Ovary (tissue), 10 donors: Measurements from ENCODE around the gene PDE4C. TPM values are rescaled to one million over a fixed set of nuclear protein-coding genes. Genes with fewer than 3 reads are reported as not detected.

Experiments
- DNase-seq, 5 donors: peaks; one replicate each; pipeline ENCODE4 v3.0.0-alpha.2; 2019 to 2020
- H3K27ac ChIP-seq, 2 donors: fragments of 200-600 bp; one replicate each; pipeline versions ENCODE4 v1.5.1 to v1.8.0; 2019 to 2022
- H3K27me3 ChIP-seq: fragments of 200-600 bp; one replicate; pipeline ENCODE4 v1.8.0; 2022
- H3K36me3 ChIP-seq: fragments of 200-600 bp; sonication (generic); one replicate; pipeline ENCODE4 v1.5.1; 2019
- H3K4me1 ChIP-seq: one replicate; pipeline ENCODE4 v1.8.1; 2013; ENCODE audit warnings: mild to moderate bottlenecking, moderate library complexity; ENCODE audit not compliant: insufficient read depth
- H3K4me3 ChIP-seq: fragments of 200-600 bp; sonication (generic); one replicate; pipeline ENCODE4 v1.5.1; 2017
- H3K9me3 ChIP-seq, 2 donors: fragments of 200-600 bp in 1 of 2; sonication (generic) in 1 of 2; one replicate each; pipeline versions ENCODE4 v1.5.1 to v1.8.1; 2013 to 2019; ENCODE audit warnings: mild to moderate bottlenecking in 1 of 2, moderate library complexity in 1 of 2
- CTCF ChIP-seq, 3 donors: fragments of 450-650 bp in 2 of 3; fragments of 200-600 bp in 1 of 3; IDR thresholded peaks; one replicate each; pipeline versions ENCODE4 v1.5.1 to v1.8.0; 2016 to 2022; ENCODE audit warnings: antibody characterized with exemption in 3 of 3, mild to moderate bottlenecking in 1 of 3
- EP300 ChIP-seq: sonication (generic); formaldehyde crosslinking; IDR thresholded peaks from one replicate; pipeline ENCODE4 v1.6.1; 2017; ENCODE audit warnings: antibody characterized with exemption
- POLR2A ChIP-seq: fragments of 450-650 bp; IDR thresholded peaks from one replicate; pipeline ENCODE4 v1.6.1; 2017; ENCODE audit warnings: antibody characterized with exemption, mild to moderate bottlenecking, moderate library complexity
- WGBS, 3 donors: extraction: QIAGEN DNeasy Blood & Tissue Kit in 1 of 3; methylation state at CpG; one replicate each; pipeline versions ENCODE4 v1.1.5 to v1.1.7; 2013 to 2017; 5-methylcytosine and 5-hydroxymethylcytosine counted together
- intact Hi-C, 4 donors: fragments of 100-400 bp; cut with DNase I; formaldehyde crosslinking; loops; one replicate each; pipeline versions ENCODE4 v1.11.0 to v1.15.1; 2022 to 2023
- long read RNA-seq, 3 donors: library from polyadenylated mRNA in 2 of 3; unstranded in 2 of 3; transcript quantifications; one replicate each; pipeline ENCODE4 v2.0.0 and lab custom pipeline, GENCODE V29; 2021 to 2026
- polyA plus RNA-seq, 2 donors: library from polyadenylated mRNA; stranded (reverse); fragments of 200-250 nt in 1 of 2; fragments of 350-450 nt in 1 of 2; fragmentation: Illumina TruSeq in 1 of 2; extraction: RNeasy Lipid Tissue Mini Kit (QIAGEN cat#74804) in 1 of 2; gene quantifications; one replicate each; pipeline ENCODE4 v1.2.3, GENCODE V29; 2013 to 2014
- total RNA-seq, 7 donors: library from RNA; depleted of rRNA in 2 of 7; stranded (reverse); fragments of >200 nt in 2 of 7; fragmentation: NEBNext Ultra II Directional in 3 of 7; extraction: Animal tissue kit (Norgen Biotek cat#: 25700) in 3 of 7; gene quantifications; one replicate each; pipeline versions ENCODE4 v1.1.0 to v1.2.4, GENCODE V29; 2016 to 2023
- donor health status: DM: no; HTN: no; CAD: no; lungs with moderate emphysema.
- donor health status: DM: no; HTN: no; CAD: no.
- donor health status: Bipolar disorder and iron deficiency.
- donor health status: DM: yes; HTN: yes; CAD: no.
- donor health status: DM: no; HTN: no; CAD: no.
- donor health status: DM: yes; HTN: yes; CAD: no.

PDE4C gene
- total RNA-seq (1 to 10 TPM in 4 of 7 donors, under 1 TPM in 2, not detected in 1; 0.57 to 1.7 (median 1.1) TPM), polyA plus RNA-seq (under 1 TPM; 0.50 to 0.67 TPM)
- long read RNA-seq, donor 1, partial matches to known transcripts: 0 of 3 reads
- long read RNA-seq, donor 1, other reads (novel, unspliced or antisense): 3 of 3 reads
- long read RNA-seq, donor 2: 0 reads
- long read RNA-seq, donor 3, partial matches to known transcripts: 0 of 1 reads
- long read RNA-seq, donor 3, other reads (novel, unspliced or antisense): 1 of 1 reads

GRCh38 chr19:18225702-18226468 is at the start of gene PDE4C:
Gene PDE4C (minus strand): TSS chr19:18226438. CDS start chr19:18226415, 23 bp downstream.
- intact Hi-C loops: loop anchor here in 1 of 4 donors (10.0 kb wide), 1 partner anchor 71 kb away; the partner anchor contains the start of gene PIK3R2
- peak in 3 of 5 donors; percentile 46 to 55 (median 54) for DNase-seq
- WGBS, 3 donors: 3% methylated on average over 26 to 51 of the region's 51 CpGs
- H3K9me3 ChIP-seq: no peaks in the 10 kb centered on the region
- H3K36me3 ChIP-seq: no peaks in the 10 kb centered on the region
- peaks cover 4% of the 10 kb centered on the region for H3K27me3 ChIP-seq
- H3K27ac ChIP-seq: peak within 1 kb of the TSS in 1 of 2 donors; percentile 51
- peaks cover 6% of the 10 kb centered on the region for H3K4me1 ChIP-seq
- no peak within 1 kb of the TSS for H3K4me3 ChIP-seq
- no peak for TF ChIP-seq EP300
- no peak for TF ChIP-seq POLR2A
- no peak for TF ChIP-seq CTCF (IDR thresholded peaks at IDR 0.05)

- Histone ChIP-seq H3K4me1 (peaks cover 13% of the 10 kb centered on the region), H3K27ac (peak overlapping the region; percentile 13 to 66), H3K4me3 (peak overlapping the region; percentile 14), H3K9me3 (no peaks in the 10 kb centered on the region), H3K27me3 (no peaks in the 10 kb centered on the region), H3K36me3 (no peaks in the 10 kb centered on the region)
- DNase-seq: peak; percentile 90 to 95 (median 93)
- 10 to 13% (median 12%) methylated on average over 11 to 13 of the region's 13 CpGs for WGBS, 3 donors
- TF ChIP-seq EP300: peak; percentile 17
- TF ChIP-seq POLR2A: no peak
- TF ChIP-seq CTCF (IDR thresholded peaks at IDR 0.05): peak in 1 of 3 donors; percentile 11
- intact Hi-C loops: loop anchor here in 3 of 4 donors (5.0 to 10.0 kb wide), 3 partner anchors 52 to 142 kb away; partner anchors contain the start of gene SSBP4 (in 3 of the 3)
These were observed 48.6 kb upstream of the PDE4C start for GRCh38 chr19:18274781-18275356.

GRCh38 chr19:18274219-18274780 is 48.1 kb upstream of the PDE4C start, which contains the start of gene IQCN:
Gene IQCN (minus strand): TSS chr19:18274452. CDS start chr19:18269478, 4,974 bp downstream.
- peak; percentile 49 to 76 (median 71) for DNase-seq
- intact Hi-C loops: loop anchor here in 2 of 4 donors (10.0 kb wide), 1 partner anchor 141 kb away; the partner anchor contains the start of gene SSBP4 (in 2 of the 2)
- WGBS, 3 donors: 70 to 83% (median 78%) methylated on average over 9 of the region's 9 CpGs
- Histone ChIP-seq H3K4me1 (peaks cover 13% of the 10 kb centered on the region), H3K4me3 (peak within 1 kb of the TSS; percentile 14), H3K9me3 (no peaks in the 10 kb centered on the region), H3K27ac (peak within 1 kb of the TSS; percentile 13 to 66), H3K27me3 (no peaks in the 10 kb centered on the region), H3K36me3 (no peaks in the 10 kb centered on the region)
- TF ChIP-seq CTCF (IDR thresholded peaks at IDR 0.05) (no peak), EP300 (no peak), POLR2A (no peak)
